AG04450 (cell line): ENCODE data around the gene MYF6. TPM values are rescaled to one million over a fixed set of nuclear protein-coding genes. Genes with fewer than 3 reads are reported as not detected.

Experiments
- CTCF ChIA-PET: fragments of 300-600, 350-600 bp; formaldehyde crosslinking; extraction: SDS; loops from one replicate; lab custom pipeline; 2022; ENCODE audit warnings: antibody characterized with exemption, inconsistent platforms; lab: Charles Lee
- POLR2A ChIA-PET: fragments of 350-600 bp; formaldehyde crosslinking; extraction: SDS; loops from one replicate; lab custom pipeline; 2021; ENCODE audit warnings: antibody characterized with exemption, inconsistent platforms; lab: Yijun Ruan, JAX
- DNase-seq: peaks from one replicate; pipeline ENCODE4 v3.0.0-alpha.2; 2011; ENCODE audit warnings: low read depth, low spot score
- H3K27ac ChIP-seq: one replicate; pipeline ENCODE4 v1.5.1; 2012; ENCODE audit warnings: low read depth, low read length, control low read depth
- H3K27me3 ChIP-seq: one replicate; pipeline ENCODE4 v1.6.0; 2012; ENCODE audit warnings: low read length; ENCODE audit not compliant: control insufficient read depth, insufficient read depth
- H3K4me3 ChIP-seq: 2 replicates; pipeline ENCODE4 v1.5.1; 2011; ENCODE audit warnings: mild to moderate bottlenecking, low read depth, low read length, control low read depth
- H3K9me3 ChIP-seq: 2 replicates; pipeline ENCODE4 v1.5.1; 2012; ENCODE audit warnings: low read length; ENCODE audit not compliant: control insufficient read depth, insufficient read depth
- CTCF ChIP-seq: IDR thresholded peaks from 2 replicates; pipeline ENCODE4 v1.5.1; 2011; ENCODE audit warnings: low read depth, low read length, control low read depth, inconsistent platforms
- polyA plus RNA-seq: library from polyadenylated mRNA; depleted of rRNA; stranded (reverse); fragments of >200 nt; gene quantifications from 2 replicates; pipeline ENCODE4 v1.2.3, GENCODE V29; 2011

MYF6 gene
- polyA plus RNA-seq, 1 experiment = not detected

- no peaks in the 10 kb centered on the region for H3K9me3 ChIP-seq
- DNase-seq = no peak
- POLR2A ChIA-PET = no interaction called here
- TF ChIP-seq CTCF = no peak
- H3K27me3 ChIP-seq = no peaks in the 10 kb centered on the region
- no peak overlapping the region for H3K27ac ChIP-seq
- CTCF ChIA-PET = no interaction called here
- H3K4me3 ChIP-seq = no peak overlapping the region
Observed at GRCh38 chr12:80697270-80697887, 10.1 kb upstream of the MYF6 start.

- POLR2A ChIA-PET = no interaction called here
- Histone ChIP-seq H3K27me3 (no peaks in the 10 kb centered on the region), H3K9me3 (no peaks in the 10 kb centered on the region), H3K4me3 (no peak overlapping the region), H3K27ac (no peak overlapping the region)
- DNase-seq = no peak
- CTCF ChIA-PET = no interaction called here
- no peak for TF ChIP-seq CTCF
Observed at GRCh38 chr12:80698256-80698655, 9.2 kb upstream of the MYF6 start.

GRCh38 chr12:80698847-80699542 lies 8.4 kb upstream of the MYF6 start:
- H3K4me3 ChIP-seq = no peak overlapping the region
- DNase-seq = no peak
- TF ChIP-seq CTCF = no peak
- CTCF ChIA-PET = no interaction called here
- no peaks in the 10 kb centered on the region for H3K9me3 ChIP-seq
- no peaks in the 10 kb centered on the region for H3K27me3 ChIP-seq
- POLR2A ChIA-PET = no interaction called here
- H3K27ac ChIP-seq = no peak overlapping the region

GRCh38 chr12:80700327-80700726 lies 7.1 kb upstream of the MYF6 start:
- no peak overlapping the region for H3K27ac ChIP-seq
- no peak for TF ChIP-seq CTCF
- H3K9me3 ChIP-seq = no peaks in the 10 kb centered on the region
- ChIA-PET CTCF (no interaction called here), POLR2A (no interaction called here)
- no peaks in the 10 kb centered on the region for H3K27me3 ChIP-seq
- H3K4me3 ChIP-seq = no peak overlapping the region
- DNase-seq = no peak

- H3K4me3 ChIP-seq = no peak overlapping the region
- CTCF ChIA-PET = no interaction called here
- no peak for DNase-seq
Observed at GRCh38 chr12:80701388-80701787, 6.0 kb upstream of the MYF6 start.

More at GRCh38 chr12:80701388-80701787, 6.0 kb upstream of the MYF6 start:
- H3K27ac ChIP-seq = no peak overlapping the region
- no peaks in the 10 kb centered on the region for H3K9me3 ChIP-seq
- no peak for TF ChIP-seq CTCF
- POLR2A ChIA-PET = no interaction called here
- no peaks in the 10 kb centered on the region for H3K27me3 ChIP-seq
